GM23338 (cell line): Measurements from ENCODE around the gene ZBTB20.

ENCODE experiments used
- CTCF ChIP-seq, 2 experiments: fragments of 200-600 bp in 1 of 2; sonication (generic) in 1 of 2; conservative IDR thresholded peaks; 2 replicates each; pipeline versions ENCODE4 v1.5.1 to v1.6.1; 2016 to 2017; ENCODE audit warnings: antibody characterized with exemption in 2 of 2, low read depth in 2 of 2, mild to moderate bottlenecking in 2 of 2, moderate library complexity in 1 of 2
- ETS1 ChIP-seq: IDR thresholded peaks from 2 replicates; pipeline ENCODE4 v1.6.1; 2016; ENCODE audit warnings: antibody characterized with exemption
- EZH2 ChIP-seq: fragments of 200-600 bp; sonication (generic); IDR thresholded peaks from one replicate; pipeline ENCODE4 v1.8.0; 2017; ENCODE audit warnings: antibody characterized with exemption, mild to moderate bottlenecking, low read depth; ENCODE audit not compliant: unreplicated experiment
- NANOG ChIP-seq: IDR thresholded peaks from 2 replicates; pipeline ENCODE4 v1.6.1; 2016; ENCODE audit warnings: antibody characterized with exemption, borderline replicate concordance
- POLR2AphosphoS5 ChIP-seq: IDR thresholded peaks from 2 replicates; pipeline ENCODE4 v1.6.1; 2016; ENCODE audit warnings: antibody characterized with exemption, low read depth
- REST ChIP-seq: IDR thresholded peaks from one replicate; pipeline ENCODE4 v1.6.1; 2018; ENCODE audit warnings: antibody characterized with exemption; ENCODE audit not compliant: unreplicated experiment

GRCh38 chr3:114850898-114851297, 296.2 kb downstream of the ZBTB20 start:
- TF ChIP-seq CTCF (conservative IDR thresholded peaks at IDR 0.05; ENCODE audit: low read depth in 2 of 2) (no peak), NANOG (no peak), EZH2 (no peak), POLR2AphosphoS5 (no peak), REST (no peak), ETS1 (no peak)
